ENCODE results near the gene TOMM34. TPM values are rescaled to one million over a fixed set of nuclear protein-coding genes. Genes with fewer than 3 reads are reported as not detected.

The TOMM34 gene
- total RNA-seq, 1 donor from 2014 or later, result 4.2 TPM

DNA sequence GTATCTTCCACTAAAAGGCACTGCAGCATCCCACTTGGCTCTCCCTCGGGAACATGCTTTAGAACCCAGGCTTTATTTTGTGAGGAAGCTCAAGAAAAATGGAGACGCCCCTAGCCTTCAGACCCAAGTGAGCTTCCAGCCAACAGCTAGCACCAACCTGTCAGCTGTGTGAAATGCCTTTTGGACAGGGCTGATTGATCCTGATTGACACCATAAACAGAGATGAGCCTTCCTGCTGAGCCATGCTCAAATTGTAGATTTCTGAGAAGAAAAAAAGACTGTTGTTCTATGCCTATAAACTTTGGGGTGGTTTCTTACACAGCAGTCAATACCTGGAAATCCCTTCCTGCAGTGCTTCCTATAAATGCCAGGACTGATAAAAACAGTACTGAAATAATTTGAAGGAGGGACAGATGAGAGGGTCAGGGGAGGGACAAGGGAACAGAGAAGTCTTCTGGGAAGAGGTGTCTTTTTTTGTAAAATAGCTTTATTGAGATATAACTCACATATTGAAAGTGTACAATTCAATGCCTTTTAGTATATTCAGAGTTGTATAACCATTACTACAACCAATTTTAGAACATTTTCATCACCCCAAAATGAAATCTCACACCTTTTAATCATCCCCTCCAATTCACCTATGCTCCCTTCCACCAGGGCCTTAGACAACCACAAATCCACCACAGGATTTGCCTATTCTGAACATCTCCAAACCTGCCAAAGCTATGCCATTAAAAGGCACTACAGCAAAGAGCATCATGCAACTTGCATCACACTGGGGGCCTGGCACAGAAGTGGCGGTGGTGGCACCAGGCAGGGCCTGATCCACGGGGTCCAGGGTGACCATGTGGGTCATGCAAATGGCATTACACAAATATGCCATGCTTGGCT lies 3.4 kb upstream of the TOMM34 start:
- H3K4me3 ChIP-seq (ENCODE audit: low read length in 3 of 3), result no peak overlapping the region
- no peak overlapping the region for H3K9ac ChIP-seq (ENCODE audit: low read depth in 1 of 3, low read length in 3 of 3)
- no peak overlapping the region for H3K27ac ChIP-seq (ENCODE audit: low read depth, low read length)
- no peaks in the 10 kb centered on the region for H3K27me3 ChIP-seq (ENCODE audit: control insufficient read depth in 3 of 3, insufficient read depth in 3 of 3, low read length in 3 of 3)
- no peaks in the 10 kb centered on the region for H3K36me3 ChIP-seq (ENCODE audit: control insufficient read depth in 3 of 3, insufficient read depth in 3 of 3, low read length in 3 of 3)
- peaks cover 20 to 28% (median 28%) of the 10 kb centered on the region in 3 donors for H3K4me1 ChIP-seq (ENCODE audit: control insufficient read depth in 3 of 3, insufficient read depth in 3 of 3, low read length in 3 of 3)
- no peaks in the 10 kb centered on the region for H3K9me3 ChIP-seq (ENCODE audit: control insufficient read depth in 3 of 3, low read length in 3 of 3)

DNA sequence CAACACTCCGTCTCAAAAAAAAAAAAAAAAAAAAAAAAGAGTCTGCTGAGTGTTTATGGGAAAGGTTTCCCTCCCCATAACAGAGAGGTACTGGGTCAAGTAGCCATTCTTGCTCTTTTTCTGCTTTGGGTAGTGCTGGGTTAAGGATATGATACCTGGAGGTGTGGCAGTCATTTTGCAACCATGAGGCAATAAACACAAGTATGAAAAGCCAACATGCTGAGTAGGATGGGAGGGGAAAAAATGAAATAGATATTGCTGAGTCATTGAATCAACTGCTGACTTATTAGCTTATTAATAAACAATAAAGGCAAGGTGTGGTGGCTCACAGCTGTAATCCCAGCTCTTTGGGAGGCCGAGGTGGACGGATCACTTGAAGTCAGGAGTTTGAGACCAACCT lies 2.3 kb upstream of the TOMM34 start:
- no peaks in the 10 kb centered on the region for H3K27me3 ChIP-seq (ENCODE audit: control insufficient read depth in 3 of 3, insufficient read depth in 3 of 3, low read length in 3 of 3)
- H3K9me3 ChIP-seq (ENCODE audit: control insufficient read depth in 3 of 3, low read length in 3 of 3), result no peaks in the 10 kb centered on the region
- H3K4me3 ChIP-seq (ENCODE audit: low read length in 3 of 3), result no peak overlapping the region
- H3K27ac ChIP-seq (ENCODE audit: low read depth, low read length), result no peak overlapping the region
- H3K36me3 ChIP-seq (ENCODE audit: control insufficient read depth in 3 of 3, insufficient read depth in 3 of 3, low read length in 3 of 3), result no peaks in the 10 kb centered on the region
- peaks cover 20 to 27% (median 26%) of the 10 kb centered on the region in 3 donors for H3K4me1 ChIP-seq (ENCODE audit: control insufficient read depth in 3 of 3, insufficient read depth in 3 of 3, low read length in 3 of 3)
- no peak overlapping the region for H3K9ac ChIP-seq (ENCODE audit: low read depth in 1 of 3, low read length in 3 of 3)

DNA sequence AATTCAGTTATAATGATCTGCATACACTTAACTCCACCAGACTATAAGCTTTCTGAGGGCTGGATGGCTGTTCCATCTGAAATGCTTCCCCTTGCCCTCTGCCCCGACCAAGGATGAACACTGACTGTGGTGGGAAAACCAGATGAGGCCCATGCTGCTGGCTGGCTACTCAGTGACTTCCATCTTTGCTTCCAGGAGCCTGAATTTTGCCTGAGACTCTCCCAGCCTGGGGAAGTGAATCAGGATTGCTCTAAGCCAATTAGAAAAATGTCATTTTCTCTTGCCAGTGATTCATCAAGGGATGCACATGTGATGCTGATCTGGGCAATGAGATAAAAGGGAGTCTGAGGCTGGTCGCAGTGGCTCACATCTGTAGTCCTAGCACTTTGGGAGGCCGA lies 1.7 kb upstream of the TOMM34 start:
- no peaks in the 10 kb centered on the region for H3K27me3 ChIP-seq (ENCODE audit: control insufficient read depth in 3 of 3, insufficient read depth in 3 of 3, low read length in 3 of 3)
- H3K36me3 ChIP-seq (ENCODE audit: control insufficient read depth in 3 of 3, insufficient read depth in 3 of 3, low read length in 3 of 3), result no peaks in the 10 kb centered on the region
- H3K9ac ChIP-seq (ENCODE audit: low read depth in 1 of 3, low read length in 3 of 3), result no peak overlapping the region
- H3K9me3 ChIP-seq (ENCODE audit: control insufficient read depth in 3 of 3, low read length in 3 of 3), result no peaks in the 10 kb centered on the region
- H3K4me1 ChIP-seq (ENCODE audit: control insufficient read depth in 3 of 3, insufficient read depth in 3 of 3, low read length in 3 of 3), result peaks cover 15 to 21% (median 19%) of the 10 kb centered on the region in 3 donors
- H3K27ac ChIP-seq (ENCODE audit: low read depth, low read length), result no peak overlapping the region
- H3K4me3 ChIP-seq (ENCODE audit: low read length in 3 of 3), result no peak overlapping the region

DNA sequence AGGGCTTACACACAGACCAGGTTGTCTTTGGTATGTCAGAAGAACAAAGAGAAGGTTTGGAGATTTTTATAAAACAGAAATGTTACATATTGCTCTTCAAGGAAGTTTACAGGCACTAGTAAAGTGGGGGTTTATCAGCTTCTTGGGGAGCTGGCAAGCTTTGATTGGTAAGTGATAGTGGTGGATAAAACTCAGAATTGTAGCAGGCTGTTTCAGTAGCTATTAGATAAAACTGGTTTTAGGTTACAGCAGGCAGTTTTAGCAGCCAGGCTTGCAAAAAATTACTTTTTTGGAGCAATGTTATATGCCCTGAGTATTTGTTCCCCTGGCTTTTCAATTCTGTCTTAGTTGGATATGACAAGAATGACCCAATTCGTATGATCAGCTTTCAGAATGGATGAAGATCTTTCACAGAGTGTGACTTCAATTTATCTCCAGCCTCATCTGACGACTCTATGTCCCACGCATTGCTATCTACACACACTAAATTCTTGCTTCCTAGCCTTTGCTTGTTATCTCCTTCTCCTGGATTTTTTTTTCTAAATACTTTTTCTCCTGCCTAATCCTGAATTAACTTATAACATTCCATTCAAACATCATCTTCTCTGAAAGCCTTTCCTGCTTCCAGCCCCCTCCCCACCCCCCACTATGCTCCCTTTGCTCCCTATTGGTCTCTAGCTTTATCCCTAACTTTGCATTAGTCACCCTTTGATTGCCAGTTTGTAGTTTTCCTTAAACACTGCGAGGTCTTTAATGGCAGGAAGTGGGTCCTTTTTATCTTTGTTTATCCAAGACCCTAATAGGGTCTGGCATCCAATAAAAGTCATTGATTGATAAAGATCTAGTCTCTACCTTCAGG lies 1.0 kb upstream of the TOMM34 start:
- Histone ChIP-seq H3K36me3 (ENCODE audit: control insufficient read depth in 3 of 3, insufficient read depth in 3 of 3, low read length in 3 of 3) (peaks cover 0 to 1% (median 0%) of the 10 kb centered on the region in 3 donors), H3K27ac (ENCODE audit: low read depth, low read length) (no peak overlapping the region), H3K27me3 (ENCODE audit: control insufficient read depth in 3 of 3, insufficient read depth in 3 of 3, low read length in 3 of 3) (no peaks in the 10 kb centered on the region), H3K4me3 (ENCODE audit: low read length in 3 of 3) (peak overlapping the region in 1 of 3 donors; percentile 87), H3K4me1 (ENCODE audit: control insufficient read depth in 3 of 3, insufficient read depth in 3 of 3, low read length in 3 of 3) (peaks cover 12 to 18% (median 13%) of the 10 kb centered on the region in 3 donors), H3K9ac (ENCODE audit: low read depth in 1 of 3, low read length in 3 of 3) (no peak overlapping the region), H3K9me3 (ENCODE audit: control insufficient read depth in 3 of 3, low read length in 3 of 3) (no peaks in the 10 kb centered on the region)

DNA sequence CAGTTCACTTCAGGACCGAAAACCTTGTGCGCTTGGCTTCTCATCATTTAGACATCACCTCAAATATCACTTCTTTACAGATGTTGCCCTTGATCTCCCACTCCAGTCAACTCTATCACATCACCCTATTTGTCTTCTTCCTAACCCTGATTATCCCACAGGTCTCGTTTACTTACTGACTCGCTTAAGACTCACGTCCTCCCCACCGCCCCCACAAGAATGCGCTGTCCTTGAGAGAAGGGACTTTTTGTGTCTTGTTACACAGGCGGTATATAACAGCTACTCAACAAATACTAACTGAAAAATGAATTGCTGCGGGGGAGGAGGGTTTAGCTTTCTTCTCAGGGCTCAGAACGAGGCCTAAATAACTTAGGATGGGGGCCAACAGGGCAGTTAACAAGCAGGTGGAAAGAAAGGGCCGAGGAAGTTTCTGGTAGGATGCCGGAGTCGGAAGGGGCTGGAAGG lies 527 bp downstream of the TOMM34 start:
- peaks cover 8 to 14% (median 9%) of the 10 kb centered on the region in 3 donors for H3K4me1 ChIP-seq (ENCODE audit: control insufficient read depth in 3 of 3, insufficient read depth in 3 of 3, low read length in 3 of 3)
- H3K27ac ChIP-seq (ENCODE audit: low read depth, low read length), result peak overlapping the region; percentile 23
- H3K9ac ChIP-seq (ENCODE audit: low read depth in 1 of 3, low read length in 3 of 3), result peak overlapping the region; percentile 44 to 78 (median 68)
- H3K36me3 ChIP-seq (ENCODE audit: control insufficient read depth in 3 of 3, insufficient read depth in 3 of 3, low read length in 3 of 3), result peaks cover 9 to 17% (median 14%) of the 10 kb centered on the region in 3 donors
- H3K4me3 ChIP-seq (ENCODE audit: low read length in 3 of 3), result peak overlapping the region; percentile 77 to 87 (median 85)
- no peaks in the 10 kb centered on the region for H3K9me3 ChIP-seq (ENCODE audit: control insufficient read depth in 3 of 3, low read length in 3 of 3)
- no peaks in the 10 kb centered on the region for H3K27me3 ChIP-seq (ENCODE audit: control insufficient read depth in 3 of 3, insufficient read depth in 3 of 3, low read length in 3 of 3)

DNA sequence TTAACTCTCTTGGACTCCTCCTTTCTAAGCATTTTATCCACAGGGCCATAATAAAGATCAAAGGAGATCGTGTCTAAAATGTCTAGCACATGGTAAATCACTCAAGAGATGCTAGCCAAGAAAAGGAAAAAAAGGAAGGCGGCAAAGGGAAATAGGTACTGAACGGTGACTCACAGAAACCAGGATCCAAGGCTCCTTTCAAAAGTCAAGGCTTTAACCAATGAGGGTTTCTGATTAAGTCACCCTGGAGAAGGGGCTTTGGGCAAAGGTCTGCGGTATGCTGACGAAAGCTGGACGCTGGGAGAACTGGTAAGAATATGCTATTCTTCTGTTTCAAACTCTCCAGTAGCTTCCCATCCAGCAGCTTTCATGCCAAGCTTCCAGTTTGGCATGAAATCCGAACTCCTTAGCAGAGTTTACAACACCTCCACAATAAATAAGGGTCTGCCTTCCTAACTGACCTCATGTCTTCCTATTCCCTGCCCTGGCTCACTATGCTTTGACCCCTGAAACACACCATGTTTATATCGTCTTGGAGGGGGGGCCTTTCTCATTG lies 1.0 kb downstream of the TOMM34 start:
- Histone ChIP-seq H3K9ac (ENCODE audit: low read depth in 1 of 3, low read length in 3 of 3) (peak overlapping the region; percentile 44 to 78 (median 68)), H3K36me3 (ENCODE audit: control insufficient read depth in 3 of 3, insufficient read depth in 3 of 3, low read length in 3 of 3) (peaks cover 12 to 22% (median 19%) of the 10 kb centered on the region in 3 donors), H3K27ac (ENCODE audit: low read depth, low read length) (peak overlapping the region; percentile 13), H3K27me3 (ENCODE audit: control insufficient read depth in 3 of 3, insufficient read depth in 3 of 3, low read length in 3 of 3) (no peaks in the 10 kb centered on the region), H3K9me3 (ENCODE audit: control insufficient read depth in 3 of 3, low read length in 3 of 3) (no peaks in the 10 kb centered on the region), H3K4me1 (ENCODE audit: control insufficient read depth in 3 of 3, insufficient read depth in 3 of 3, low read length in 3 of 3) (peaks cover 8 to 14% (median 9%) of the 10 kb centered on the region in 3 donors), H3K4me3 (ENCODE audit: low read length in 3 of 3) (peak overlapping the region; percentile 77 to 87 (median 85))

DNA sequence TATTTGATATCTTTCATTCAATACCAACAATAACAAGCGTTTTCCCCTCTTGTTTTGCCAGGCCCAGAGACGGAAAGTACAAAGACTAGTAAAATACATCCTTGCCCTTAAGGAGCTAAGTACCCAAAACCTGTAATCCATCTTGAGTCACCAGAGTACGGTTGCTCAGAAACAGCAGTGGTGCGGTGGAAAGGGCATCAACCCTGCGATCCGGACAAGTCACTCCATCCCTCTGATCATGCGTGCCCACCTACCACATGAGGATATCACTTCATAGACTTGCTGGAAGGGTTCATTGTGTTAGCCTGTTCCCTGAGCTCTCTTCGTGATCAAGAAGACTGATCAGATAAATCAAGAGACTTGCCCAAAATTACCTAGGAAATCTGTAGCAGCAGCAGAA lies 1.9 kb downstream of the TOMM34 start:
- H3K4me1 ChIP-seq (ENCODE audit: control insufficient read depth in 3 of 3, insufficient read depth in 3 of 3, low read length in 3 of 3), result peaks cover 8 to 14% (median 9%) of the 10 kb centered on the region in 3 donors
- H3K9ac ChIP-seq (ENCODE audit: low read depth in 1 of 3, low read length in 3 of 3), result no peak overlapping the region
- H3K36me3 ChIP-seq (ENCODE audit: control insufficient read depth in 3 of 3, insufficient read depth in 3 of 3, low read length in 3 of 3), result peaks cover 19 to 31% (median 28%) of the 10 kb centered on the region in 3 donors
- H3K4me3 ChIP-seq (ENCODE audit: low read length in 3 of 3), result no peak overlapping the region
- H3K27ac ChIP-seq (ENCODE audit: low read depth, low read length), result no peak overlapping the region
- no peaks in the 10 kb centered on the region for H3K9me3 ChIP-seq (ENCODE audit: control insufficient read depth in 3 of 3, low read length in 3 of 3)
- H3K27me3 ChIP-seq (ENCODE audit: control insufficient read depth in 3 of 3, insufficient read depth in 3 of 3, low read length in 3 of 3), result no peaks in the 10 kb centered on the region

DNA sequence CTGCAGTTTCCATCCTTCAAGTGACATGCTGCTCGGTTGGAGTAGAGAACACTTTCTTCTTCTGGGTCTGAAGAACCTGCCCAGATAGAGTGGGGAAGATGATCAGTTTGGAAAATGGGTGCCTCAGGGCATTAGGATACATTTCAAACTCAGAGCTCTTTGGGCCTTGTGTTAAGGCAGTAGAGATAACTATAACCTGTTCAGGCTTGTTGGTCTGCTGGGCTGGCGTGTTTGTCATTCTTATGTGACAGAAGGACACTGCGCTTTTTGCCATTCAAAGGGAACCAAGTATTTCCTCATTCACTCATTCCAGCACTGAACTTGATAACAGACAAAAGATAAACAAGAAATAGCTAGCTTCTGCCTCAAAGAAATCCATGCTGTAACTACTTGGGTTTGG lies 3.8 kb downstream of the TOMM34 start:
- Histone ChIP-seq H3K27me3 (ENCODE audit: control insufficient read depth in 3 of 3, insufficient read depth in 3 of 3, low read length in 3 of 3) (no peaks in the 10 kb centered on the region), H3K36me3 (ENCODE audit: control insufficient read depth in 3 of 3, insufficient read depth in 3 of 3, low read length in 3 of 3) (peaks cover 29 to 47% (median 47%) of the 10 kb centered on the region in 3 donors), H3K4me1 (ENCODE audit: control insufficient read depth in 3 of 3, insufficient read depth in 3 of 3, low read length in 3 of 3) (peaks cover 8 to 14% (median 9%) of the 10 kb centered on the region in 3 donors), H3K9me3 (ENCODE audit: control insufficient read depth in 3 of 3, low read length in 3 of 3) (no peaks in the 10 kb centered on the region), H3K27ac (ENCODE audit: low read depth, low read length) (no peak overlapping the region), H3K9ac (ENCODE audit: low read depth in 1 of 3, low read length in 3 of 3) (no peak overlapping the region), H3K4me3 (ENCODE audit: low read length in 3 of 3) (no peak overlapping the region)

DNA sequence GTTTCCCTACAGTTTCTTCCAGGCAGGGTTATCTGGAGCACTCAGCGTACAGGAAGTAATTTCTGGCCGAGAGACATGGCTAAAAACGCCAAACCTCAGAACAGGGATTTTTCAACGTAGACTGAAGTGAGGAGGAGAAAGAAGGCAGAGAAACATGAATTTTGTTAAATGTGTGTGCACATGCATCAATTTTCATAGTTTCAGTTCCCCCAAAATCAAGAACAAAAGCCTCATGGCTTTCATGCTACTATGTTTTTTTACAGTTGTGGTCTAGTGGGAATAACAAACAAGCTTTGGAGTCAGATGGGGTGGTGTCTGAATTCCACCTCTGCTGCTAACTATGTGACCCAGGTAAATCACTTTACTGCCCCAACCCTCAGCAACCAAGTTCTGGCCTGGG lies 4.9 kb downstream of the TOMM34 start:
- Histone ChIP-seq H3K27ac (ENCODE audit: low read depth, low read length) (no peak overlapping the region), H3K36me3 (ENCODE audit: control insufficient read depth in 3 of 3, insufficient read depth in 3 of 3, low read length in 3 of 3) (peaks cover 38 to 58% (median 58%) of the 10 kb centered on the region in 3 donors), H3K4me3 (ENCODE audit: low read length in 3 of 3) (no peak overlapping the region), H3K9ac (ENCODE audit: low read depth in 1 of 3, low read length in 3 of 3) (no peak overlapping the region), H3K4me1 (ENCODE audit: control insufficient read depth in 3 of 3, insufficient read depth in 3 of 3, low read length in 3 of 3) (peaks cover 8 to 10% (median 9%) of the 10 kb centered on the region in 3 donors), H3K9me3 (ENCODE audit: control insufficient read depth in 3 of 3, low read length in 3 of 3) (no peaks in the 10 kb centered on the region), H3K27me3 (ENCODE audit: control insufficient read depth in 3 of 3, insufficient read depth in 3 of 3, low read length in 3 of 3) (no peaks in the 10 kb centered on the region)

Data from skeletal muscle tissue (tissue), 4 donors.